GM19193 (cell line): ENCODE data around the gene MTHFD1L.

ENCODE experiments used
- POLR2A ChIP-seq: IDR thresholded peaks from 4 replicates; pipeline ENCODE4 v1.6.1; 2011; ENCODE audit not compliant: insufficient read depth, insufficient read length; ENCODE audit errors: extremely low read depth

The MTHFD1L gene

GRCh38 chr6:150865406-150866146, at the start of gene MTHFD1L:
Gene MTHFD1L, plus strand, starts transcription at chr6:150865702. Its CDS starts 121 bp downstream, at chr6:150865823.
- peak; percentile 63 for TF ChIP-seq POLR2A

DNA sequence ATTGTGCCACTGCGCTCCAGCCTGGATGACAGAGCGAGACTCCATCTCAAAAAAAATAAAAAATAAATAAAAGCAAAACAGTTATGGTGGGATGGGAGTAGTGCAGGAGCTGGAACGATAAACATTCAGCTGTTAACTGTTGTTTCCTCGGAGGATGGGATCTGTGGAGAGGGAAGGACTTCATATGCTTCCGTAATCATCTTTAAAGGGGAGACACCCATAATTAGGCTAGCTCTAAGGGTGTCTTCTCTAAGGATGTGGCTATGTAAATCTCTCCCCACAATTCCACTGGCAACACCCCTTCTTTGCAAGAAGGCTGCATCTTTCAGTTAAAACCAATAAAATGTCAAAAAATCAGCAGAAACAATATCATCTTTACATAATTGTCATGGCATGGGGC, 42.6 kb upstream of the MTHFD1L start:
- no peak for TF ChIP-seq POLR2A

- no peak for TF ChIP-seq POLR2A
These were observed 38.7 kb upstream of the MTHFD1L start for GRCh38 chr6:150826788-150827187.

- TF ChIP-seq POLR2A, result no peak
These were observed 34.9 kb upstream of the MTHFD1L start for GRCh38 chr6:150830439-150831165.

GRCh38 chr6:150831577-150831976, 33.9 kb upstream of the MTHFD1L start:
- no peak for TF ChIP-seq POLR2A

DNA sequence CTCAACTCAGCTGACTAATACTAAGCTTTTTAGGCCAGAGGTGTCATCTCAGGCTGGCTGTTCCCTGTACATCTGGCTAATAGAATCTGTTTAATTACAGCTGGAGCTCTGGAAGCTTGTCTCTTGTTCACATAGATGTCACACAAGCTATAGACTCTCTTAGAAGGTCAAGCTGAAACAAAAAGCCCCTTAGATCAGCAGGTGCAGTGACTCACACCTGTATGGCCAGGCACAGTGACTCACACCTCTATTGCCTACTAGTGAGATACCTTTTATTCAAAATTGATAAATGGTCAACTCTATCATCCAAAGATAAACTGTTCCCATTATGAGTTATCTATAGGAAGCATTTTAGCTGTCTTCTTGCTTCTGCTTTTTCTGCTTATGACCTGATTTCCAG, 29.9 kb upstream of the MTHFD1L start:
- TF ChIP-seq POLR2A, result no peak

DNA sequence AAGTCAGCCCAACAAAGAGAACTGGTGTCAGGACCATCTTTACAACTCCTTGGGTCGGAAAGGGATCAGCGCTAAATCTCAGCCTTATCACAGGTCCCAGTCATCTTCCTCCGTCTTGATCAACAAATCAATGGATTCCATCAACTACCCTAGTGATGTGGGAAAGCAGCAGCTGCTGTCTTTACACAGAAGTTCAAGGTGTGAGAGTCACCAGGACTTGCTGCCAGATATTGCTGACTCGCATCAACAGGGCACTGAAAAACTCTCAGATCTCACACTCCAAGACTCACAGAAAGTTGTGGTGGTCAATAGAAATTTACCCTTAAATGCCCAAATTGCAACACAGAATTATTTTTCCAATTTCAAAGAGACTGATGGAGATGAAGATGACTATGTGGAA, 25.3 kb upstream of the MTHFD1L start:
- TF ChIP-seq POLR2A, result no peak

DNA sequence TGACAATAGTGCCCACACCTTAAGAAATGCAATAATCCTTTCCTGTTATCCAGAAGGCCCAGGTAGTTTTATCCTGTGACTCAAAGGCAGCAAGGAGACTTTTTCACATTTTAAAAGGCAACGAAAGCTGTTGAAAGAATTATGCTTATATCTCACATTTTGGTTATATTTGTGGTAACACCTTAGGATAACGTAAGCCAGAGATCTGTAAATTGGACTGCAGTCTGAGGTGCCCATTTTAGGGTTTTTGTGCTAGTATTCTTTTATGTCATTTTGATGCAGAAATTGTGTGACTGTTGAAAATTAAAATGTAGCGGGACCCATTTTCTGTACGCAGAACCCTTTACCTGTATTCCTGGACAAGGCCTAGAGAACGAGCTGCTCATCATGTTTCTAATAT, 24.3 kb upstream of the MTHFD1L start:
- no peak for TF ChIP-seq POLR2A

GRCh38 chr6:150841697-150842096, 23.8 kb upstream of the MTHFD1L start:
- no peak for TF ChIP-seq POLR2A

- no peak for TF ChIP-seq POLR2A
These were observed 21.1 kb upstream of the MTHFD1L start for GRCh38 chr6:150844371-150844770.

- no peak for TF ChIP-seq POLR2A
These were observed 18.9 kb upstream of the MTHFD1L start for GRCh38 chr6:150846641-150847040.

DNA sequence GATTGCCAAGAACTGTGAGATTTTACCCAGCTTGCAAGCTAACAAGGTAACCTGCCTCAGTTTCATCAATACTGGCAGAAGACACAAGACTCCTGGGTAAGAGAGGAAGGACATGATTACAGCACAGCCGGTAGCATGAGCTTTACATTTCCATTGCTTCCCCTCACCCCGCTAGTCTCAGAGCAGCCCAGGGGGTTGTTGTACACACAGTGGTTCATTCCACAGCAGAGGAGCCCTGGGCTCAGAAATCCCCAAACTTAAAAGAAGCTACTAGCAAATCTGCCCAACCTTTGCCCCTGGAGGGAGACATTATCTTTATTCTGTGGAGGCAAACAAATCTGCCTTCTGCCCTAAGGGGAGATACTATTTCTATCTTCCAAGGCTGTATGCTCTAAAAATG, 17.1 kb upstream of the MTHFD1L start:
- TF ChIP-seq POLR2A, result no peak

- TF ChIP-seq POLR2A, result no peak
These were observed 8.2 kb upstream of the MTHFD1L start for GRCh38 chr6:150857062-150857944.

GRCh38 chr6:150857945-150858308, 7.6 kb upstream of the MTHFD1L start:
- no peak for TF ChIP-seq POLR2A

DNA sequence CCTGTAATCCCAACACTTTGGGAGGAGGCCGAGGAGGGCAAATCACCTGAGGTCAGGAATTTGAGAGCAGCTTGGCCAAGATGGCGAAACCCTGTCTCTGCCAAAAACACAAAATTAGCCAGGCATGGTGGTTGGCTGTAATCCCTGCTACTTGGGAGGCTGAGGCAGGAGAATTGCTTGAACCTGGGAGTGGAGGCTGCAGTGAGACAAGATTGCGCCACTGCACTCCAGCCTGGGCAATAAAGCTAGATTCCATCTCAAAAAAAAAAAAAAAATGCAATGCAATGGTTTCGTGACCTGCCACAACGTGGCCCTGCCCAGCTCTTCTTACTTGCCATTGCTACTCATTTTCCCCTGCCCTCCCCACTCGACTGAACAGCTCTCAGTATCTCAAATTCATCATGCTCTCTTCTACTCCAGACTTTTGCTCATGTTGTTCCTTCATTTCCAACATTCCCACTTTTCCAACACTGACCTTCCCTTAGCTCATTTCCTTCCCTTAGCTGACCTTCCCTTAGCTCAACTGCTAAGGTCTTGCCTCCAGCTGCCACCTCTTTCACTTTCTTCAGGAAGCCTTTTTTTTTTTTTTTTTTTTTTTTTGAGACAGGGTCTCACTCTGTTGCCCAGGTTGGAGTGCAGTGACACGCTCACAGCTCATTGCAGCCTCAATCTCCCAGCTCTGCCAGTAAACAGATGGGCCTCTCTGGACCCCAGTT, 2.1 kb upstream of the MTHFD1L start:
- no peak for TF ChIP-seq POLR2A
